ENCODE measurements around the gene IRF8.
"Not testable (repeated sequence)": the region's sequence is repeated elsewhere in the genome, so short reads cannot be mapped to it uniquely, and the experiment has no call there.

The IRF8 gene

GRCh38 chr16:85869206-85869605, 29.8 kb upstream of the IRF8 start:
- no peak for DNase-seq

GRCh38 chr16:85869785-85870558, 29.0 kb upstream of the IRF8 start:
- no peak for DNase-seq

- DNase-seq, result no peak
These were observed 27.2 kb upstream of the IRF8 start for GRCh38 chr16:85871756-85872155.

GRCh38 chr16:85872734-85873133, 26.2 kb upstream of the IRF8 start:
- no peak for DNase-seq

- no peak for DNase-seq
These were observed 25.8 kb upstream of the IRF8 start for GRCh38 chr16:85873153-85873552.

- DNase-seq, result not testable (repeated sequence)
These were observed 24.9 kb upstream of the IRF8 start for GRCh38 chr16:85874031-85874430.

GRCh38 chr16:85878407-85878806, 20.6 kb upstream of the IRF8 start:
- no peak for DNase-seq

GRCh38 chr16:85878875-85879274, 20.1 kb upstream of the IRF8 start:
- DNase-seq, result no peak

GRCh38 chr16:85879549-85879948, 19.4 kb upstream of the IRF8 start:
- DNase-seq, result no peak

GRCh38 chr16:85879975-85880831, 18.8 kb upstream of the IRF8 start:
- no peak for DNase-seq

- DNase-seq, result no peak
These were observed 18.1 kb upstream of the IRF8 start for GRCh38 chr16:85880861-85881260.

GRCh38 chr16:85881436-85881835, 17.5 kb upstream of the IRF8 start:
- no peak for DNase-seq

GRCh38 chr16:85882181-85882810, 16.7 kb upstream of the IRF8 start:
- DNase-seq, result no peak

- DNase-seq, result no peak
These were observed 15.1 kb upstream of the IRF8 start for GRCh38 chr16:85883813-85884212.

- no peak for DNase-seq
These were observed 14.0 kb upstream of the IRF8 start for GRCh38 chr16:85884808-85885463.

- no peak for DNase-seq
These were observed 13.4 kb upstream of the IRF8 start for GRCh38 chr16:85885537-85885936.

- no peak for DNase-seq
These were observed 10.3 kb upstream of the IRF8 start for GRCh38 chr16:85888405-85889331.

- no peak for DNase-seq
These were observed 7.8 kb upstream of the IRF8 start for GRCh38 chr16:85891033-85891775.

GRCh38 chr16:85891776-85892166, 7.2 kb upstream of the IRF8 start:
- DNase-seq, result no peak

- no peak for DNase-seq
These were observed 6.2 kb upstream of the IRF8 start for GRCh38 chr16:85892760-85893159.

- no peak for DNase-seq
These were observed 4.7 kb upstream of the IRF8 start for GRCh38 chr16:85894266-85894665.

All from NCI-H2171 (cell line).